GM21528 (cell line): ENCODE results near the gene CEBPB.
"Not testable (repeated sequence)": the region's sequence is repeated elsewhere in the genome, so short reads cannot be mapped to it uniquely, and the experiment has no call there.

Experiments used
- ATAC-seq: cut with Tn5 transposase; IDR thresholded peaks from one replicate; pipeline ENCODE4 v1.9.1; 2021; ENCODE audit warnings: mild to moderate bottlenecking, moderate library complexity; ENCODE audit not compliant: unreplicated experiment, low FRiP score

CEBPB gene

DNA sequence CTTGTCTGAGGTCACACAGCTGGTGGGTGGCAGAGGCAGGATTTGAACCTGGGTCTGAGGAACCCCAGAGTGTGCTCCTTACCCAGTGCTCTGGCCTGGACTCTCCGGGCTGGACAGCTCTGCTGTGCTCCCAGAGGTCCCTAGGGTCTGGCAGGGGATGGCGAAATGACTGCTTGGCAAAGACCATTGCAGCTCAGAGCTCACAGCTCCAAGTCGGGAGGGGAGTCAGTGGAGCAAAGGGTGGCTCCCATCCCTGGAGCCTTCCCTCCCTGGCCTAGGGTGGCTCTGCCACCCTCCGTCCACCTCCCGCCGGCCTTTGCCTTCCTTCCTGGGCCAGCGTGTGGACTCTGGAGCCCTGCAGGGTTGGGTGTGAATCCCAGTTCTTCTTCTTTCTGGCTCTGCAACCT lies 17.5 kb downstream of the CEBPB start:
- no peak for ATAC-seq

DNA sequence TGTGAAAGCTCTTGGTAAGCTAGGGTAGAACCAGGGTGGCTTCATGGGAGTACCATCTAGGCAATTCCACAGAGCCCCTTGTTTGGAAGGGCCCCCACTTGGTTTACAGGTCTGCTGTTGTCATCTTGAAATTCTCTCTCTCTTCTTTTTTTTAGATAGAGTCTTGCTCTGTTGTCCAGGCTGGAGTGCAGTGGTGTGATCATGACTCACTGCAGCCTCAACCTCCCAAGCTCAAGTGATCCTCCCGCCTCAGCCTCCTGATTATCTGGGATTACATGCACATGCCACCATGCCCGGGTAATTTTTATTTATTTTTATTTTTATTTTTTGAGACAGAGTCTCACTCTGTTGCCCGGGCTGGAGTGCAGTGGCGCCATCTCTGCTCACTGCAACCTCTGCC lies 18.2 kb downstream of the CEBPB start:
- ATAC-seq: not testable (repeated sequence)

DNA sequence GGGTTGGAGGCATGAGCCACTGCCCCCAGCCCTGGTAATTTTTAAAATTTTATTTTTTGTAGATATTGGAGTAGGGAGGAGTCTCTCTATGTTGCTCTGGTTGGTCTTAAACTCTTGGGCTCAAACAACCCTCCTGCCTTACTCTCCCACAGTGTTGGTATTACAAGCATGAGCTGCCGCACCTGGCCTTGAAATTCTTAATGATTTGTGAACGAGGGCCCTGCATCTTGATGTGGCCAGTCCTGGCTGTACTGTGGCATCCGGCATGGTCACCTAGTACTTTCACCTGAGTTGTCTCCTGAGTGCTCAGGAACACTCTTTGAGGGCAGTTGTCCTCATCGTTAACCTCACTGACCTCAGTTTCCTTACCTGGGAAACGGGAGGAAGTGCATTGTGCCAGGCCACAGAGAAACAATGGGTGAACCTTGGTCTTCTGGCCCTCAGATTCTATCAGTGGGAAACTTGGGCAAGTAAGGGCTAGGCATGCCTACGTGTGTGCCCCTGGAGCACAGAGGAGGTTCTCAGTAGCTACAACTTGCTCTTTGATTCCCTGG lies 19.5 kb downstream of the CEBPB start:
- ATAC-seq: no peak

DNA sequence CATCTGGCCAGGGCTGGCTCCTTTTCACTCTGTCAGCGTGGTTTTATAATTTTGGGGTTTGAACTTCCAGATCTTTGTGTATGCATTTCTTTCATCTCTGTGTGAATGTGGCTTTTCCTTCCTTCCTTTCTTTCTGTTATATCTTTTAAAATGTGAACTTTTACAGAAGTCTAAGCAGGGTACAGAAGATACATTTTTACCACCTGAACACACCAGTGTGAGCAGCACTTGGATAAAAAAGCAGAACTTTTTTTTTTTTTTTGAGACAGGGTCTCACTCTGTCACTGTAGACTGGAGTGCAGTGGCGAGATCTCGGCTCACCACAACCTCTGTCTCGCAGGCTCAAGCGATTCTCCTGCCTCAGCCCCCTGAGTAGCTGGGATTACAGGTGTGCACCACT lies 20.5 kb downstream of the CEBPB start:
- ATAC-seq: no peak

DNA sequence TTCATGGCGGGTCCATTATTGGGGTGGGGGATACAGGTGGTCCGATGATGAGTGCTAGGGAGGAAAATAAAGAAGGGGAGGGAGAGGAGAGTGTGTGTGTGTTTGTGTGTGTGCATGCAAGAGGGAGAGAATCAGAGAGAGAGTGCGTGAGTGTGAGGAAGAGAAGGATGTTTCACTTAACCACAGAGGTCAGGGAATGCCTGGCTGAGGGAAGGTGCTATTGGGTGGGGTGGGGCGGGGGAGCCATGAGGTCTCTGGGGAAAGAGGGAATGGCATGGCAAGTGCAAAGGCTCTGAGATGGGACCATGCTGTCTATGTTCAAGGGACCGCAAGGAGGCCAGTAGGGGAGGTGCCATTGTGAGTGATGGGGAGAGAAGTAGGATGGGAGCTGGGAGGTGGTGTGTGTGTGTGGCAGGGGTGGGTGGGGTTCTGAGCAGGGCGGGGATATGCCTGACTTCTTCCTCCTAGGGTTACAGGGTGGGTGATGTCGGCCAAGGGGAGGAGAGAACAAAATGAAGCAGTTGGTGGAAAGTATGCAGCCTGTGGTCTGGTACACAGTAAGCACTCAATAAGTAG lies 23.0 kb downstream of the CEBPB start:
- no peak for ATAC-seq

DNA sequence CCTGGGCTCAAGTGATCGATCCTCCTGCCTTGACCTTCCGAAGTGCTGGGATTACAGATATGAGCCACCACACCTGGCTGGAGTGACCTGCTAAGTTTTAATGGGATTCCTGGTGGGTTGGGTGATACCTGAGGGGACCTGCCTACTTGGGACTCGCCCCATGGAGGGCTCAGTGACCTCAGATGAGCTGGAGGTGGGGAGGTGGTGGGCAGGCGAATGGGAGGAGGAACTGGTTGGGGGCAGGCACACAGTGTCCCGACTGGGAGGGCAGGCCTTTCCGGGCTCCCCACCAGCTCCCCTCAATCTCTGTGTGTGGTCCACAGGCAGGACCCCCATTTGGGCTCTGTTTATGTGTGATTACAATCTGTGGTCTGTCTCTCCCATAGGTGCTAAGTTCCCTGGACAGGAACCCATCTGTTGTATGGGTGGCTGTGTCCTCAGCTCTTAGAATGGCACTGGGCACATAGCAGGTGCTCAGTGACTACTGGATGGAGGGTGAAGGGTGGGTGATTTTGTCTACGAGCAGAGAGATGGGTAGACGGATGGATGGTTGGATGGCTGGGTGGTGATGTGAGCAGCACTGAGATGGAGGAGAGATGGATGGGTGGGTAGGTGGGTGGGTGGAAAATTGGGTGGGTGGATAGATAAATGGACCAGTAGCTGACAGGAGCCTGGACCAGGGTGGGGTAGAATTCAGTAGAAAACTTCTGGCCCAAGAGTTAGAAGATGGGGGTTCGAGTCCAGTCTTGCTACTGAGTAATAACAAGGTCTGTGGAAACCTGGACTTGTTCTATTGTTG lies 23.8 kb downstream of the CEBPB start:
- no peak for ATAC-seq

DNA sequence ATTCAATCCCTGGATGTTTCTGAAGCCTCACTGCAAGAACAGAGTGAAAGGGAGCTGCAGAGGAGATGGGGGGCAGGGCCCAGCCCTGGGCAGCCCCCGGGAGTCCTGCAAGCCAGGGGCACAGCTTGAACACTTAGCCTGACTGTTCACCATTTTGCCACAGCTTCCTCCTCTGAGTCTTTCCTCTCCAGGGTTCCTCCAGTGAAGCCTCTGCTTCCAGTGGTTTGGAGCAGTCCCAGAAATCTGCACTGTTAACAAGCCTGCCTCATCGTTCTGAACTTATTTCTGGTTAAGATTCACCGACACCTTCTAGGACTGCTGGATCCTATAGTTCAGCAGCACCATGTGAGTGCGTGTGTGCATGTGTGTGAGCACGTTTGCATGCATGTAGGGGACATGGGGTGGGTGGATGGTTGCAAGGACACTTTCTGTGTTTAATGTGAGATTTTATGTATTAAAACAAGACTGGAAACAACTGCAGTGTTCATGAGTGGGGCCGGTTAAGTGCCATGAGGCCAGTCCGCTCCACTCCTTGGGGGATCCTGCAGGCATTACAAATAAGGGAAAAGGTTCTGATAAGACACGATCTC lies 24.6 kb downstream of the CEBPB start:
- ATAC-seq: no peak

DNA sequence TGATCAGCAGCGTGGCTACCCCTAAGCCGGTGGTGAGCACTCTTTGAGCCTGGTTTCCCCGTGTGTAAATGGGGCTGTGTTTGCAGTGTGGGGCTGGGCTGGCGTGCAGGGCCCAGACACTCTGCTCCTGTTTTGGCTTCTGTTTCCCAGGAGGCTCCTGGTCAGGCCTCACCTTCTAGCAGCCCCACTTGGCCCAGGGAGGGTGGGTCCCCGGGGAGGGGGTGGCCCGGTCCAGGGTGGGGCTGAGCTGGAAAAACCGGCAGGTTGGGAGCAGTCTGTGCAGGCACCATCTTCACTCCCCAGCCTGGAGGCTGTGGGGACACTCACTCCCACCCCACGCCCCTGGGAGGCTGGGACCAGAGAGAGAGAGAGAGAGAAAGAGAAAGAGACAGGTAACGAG lies 25.3 kb downstream of the CEBPB start:
- ATAC-seq: no peak

DNA sequence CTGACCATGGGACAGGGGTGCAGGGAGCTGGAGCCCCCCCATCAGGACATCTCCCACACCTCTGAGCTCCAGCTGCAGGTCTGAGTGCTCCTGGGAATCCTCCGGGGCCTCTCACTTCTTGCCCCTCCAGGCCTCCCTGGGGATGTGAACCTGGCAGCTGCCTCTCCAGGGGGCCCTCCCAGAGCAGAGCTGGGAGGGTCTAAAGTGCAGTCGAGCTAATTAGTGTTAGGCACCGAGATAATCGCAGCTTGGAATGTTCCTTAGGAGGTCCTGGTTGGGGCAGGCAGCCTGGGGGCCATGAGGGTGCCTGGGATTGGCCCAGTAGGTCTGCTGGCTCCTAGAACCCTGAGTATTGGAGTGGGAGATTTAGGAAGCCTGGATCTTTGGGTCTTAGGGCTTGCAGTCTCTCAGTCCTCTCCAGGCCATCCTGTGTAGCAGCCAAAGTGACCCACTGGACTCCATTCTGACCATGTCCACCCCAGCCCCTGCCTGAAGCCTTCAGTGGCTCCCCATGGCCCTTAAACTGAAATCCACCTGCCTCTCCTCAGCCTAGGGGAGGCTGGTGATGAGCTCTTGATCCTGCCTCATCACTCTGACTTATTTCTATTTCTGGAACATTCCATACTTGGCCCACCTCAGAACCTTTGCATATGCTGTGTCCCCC lies 26.0 kb downstream of the CEBPB start:
- no peak for ATAC-seq

DNA sequence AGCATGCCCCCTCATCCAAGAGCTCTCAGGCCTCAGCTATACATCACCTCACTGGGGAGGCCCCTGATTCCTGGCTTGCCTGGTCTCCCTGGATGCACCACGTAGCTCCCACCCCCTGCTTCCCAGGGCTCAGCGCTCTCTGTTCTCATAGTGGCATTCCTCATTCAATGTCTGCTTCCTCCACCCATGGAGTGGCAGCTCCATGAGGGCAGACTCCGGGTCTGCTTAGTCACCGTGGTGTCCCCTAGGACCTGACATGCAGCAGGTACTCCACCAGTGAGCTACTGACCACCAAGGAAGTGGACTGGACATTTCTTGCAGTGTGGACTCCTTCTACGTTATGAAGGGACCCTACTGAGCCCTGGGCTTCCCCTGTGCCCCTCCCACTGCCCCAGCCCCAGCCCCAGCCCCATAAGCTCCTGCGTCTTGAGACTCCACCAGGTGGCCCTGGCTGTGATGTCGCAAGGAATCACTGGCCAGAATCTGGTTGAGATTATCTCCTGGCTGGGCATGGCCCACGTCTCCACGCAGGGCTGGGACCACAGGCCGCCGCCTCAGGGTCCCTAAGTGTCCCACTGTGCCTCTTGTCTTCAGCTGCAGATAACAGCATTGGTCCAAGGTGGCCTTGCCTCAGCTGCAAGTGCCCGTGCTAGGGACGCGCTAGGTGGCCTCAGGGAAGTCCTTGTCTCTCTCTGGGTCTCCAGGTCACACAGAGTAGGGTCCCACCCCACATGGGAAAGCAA lies 26.7 kb downstream of the CEBPB start:
- no peak for ATAC-seq

DNA sequence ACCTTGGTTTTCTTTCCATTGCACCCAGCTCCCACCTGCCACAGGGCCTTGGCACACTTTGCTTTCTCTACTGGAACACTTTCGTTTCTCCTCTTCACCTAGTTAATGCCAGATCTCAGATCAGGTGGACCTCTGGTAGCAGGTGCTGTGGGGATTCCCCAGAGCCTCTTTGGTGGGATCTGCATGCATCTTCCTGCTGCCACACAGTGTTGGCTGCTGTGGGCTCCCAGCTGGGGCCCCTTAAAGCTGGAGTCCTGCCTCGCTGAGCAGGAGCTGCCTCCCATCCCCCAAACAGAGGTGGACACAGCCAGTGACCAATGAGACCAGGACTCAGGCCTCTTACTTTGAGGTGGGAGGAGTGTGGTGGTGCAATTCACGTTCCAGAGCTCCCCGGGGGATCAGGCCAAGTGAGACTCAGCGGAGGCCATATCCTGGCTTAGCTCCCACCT lies 28.4 kb downstream of the CEBPB start:
- ATAC-seq: no peak

DNA sequence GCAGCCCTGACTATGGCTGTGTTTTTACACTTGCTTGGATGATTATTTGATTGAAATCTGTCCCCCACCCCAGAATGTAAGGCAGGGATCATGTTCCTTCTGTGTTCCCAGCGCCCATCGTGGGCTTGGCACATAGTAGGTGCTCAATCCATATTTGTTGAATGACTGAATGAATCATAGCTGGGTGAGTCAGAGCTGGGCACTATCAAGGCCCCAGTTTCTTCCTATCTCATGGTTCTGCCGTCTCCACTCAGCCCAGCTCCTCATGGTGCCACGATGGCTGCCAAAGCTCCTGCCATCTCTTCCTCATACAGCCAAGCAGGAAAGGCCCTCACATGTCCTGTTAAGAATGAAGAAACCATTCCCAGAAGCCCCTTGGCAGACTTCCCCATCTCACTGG lies 29.0 kb downstream of the CEBPB start:
- no peak for ATAC-seq

DNA sequence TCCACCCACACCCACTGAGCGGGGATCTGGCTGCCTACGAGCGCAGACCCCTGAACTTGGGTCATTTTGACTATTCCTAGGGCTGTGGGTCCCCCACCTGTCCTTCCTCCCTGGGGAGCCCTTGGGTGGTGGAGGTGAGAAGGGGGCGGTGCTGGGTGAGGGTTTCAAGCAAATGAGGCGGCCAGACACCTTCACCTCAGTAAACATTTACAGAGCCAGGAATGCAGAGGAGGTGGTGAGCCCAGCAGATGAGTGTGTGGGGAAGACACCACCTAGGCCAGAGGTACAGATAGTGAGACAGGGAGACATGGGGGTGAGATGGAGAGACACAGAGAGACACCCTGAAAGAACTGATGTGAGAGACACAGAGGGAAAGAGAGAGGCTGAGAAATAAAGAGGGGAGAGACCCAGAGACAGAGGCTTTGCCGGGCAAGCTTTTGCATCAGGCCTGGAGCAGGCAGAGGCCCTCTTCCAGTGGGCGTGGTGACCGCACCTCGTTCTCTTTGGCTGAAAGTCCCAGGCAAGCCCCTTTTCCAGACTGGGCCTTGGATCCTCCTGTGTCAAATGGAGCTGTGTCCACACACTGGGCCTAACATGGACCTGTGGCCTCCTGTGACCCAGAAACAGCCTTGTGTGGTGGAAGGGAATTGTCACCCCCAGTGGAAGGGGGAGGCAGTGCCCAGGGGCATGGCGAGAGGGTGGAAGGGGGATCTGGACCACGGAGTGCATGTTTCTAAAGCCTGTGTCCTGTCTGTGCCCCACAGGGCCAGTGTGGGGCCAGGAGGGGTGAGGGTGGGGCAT lies 29.7 kb downstream of the CEBPB start:
- ATAC-seq: no peak

DNA sequence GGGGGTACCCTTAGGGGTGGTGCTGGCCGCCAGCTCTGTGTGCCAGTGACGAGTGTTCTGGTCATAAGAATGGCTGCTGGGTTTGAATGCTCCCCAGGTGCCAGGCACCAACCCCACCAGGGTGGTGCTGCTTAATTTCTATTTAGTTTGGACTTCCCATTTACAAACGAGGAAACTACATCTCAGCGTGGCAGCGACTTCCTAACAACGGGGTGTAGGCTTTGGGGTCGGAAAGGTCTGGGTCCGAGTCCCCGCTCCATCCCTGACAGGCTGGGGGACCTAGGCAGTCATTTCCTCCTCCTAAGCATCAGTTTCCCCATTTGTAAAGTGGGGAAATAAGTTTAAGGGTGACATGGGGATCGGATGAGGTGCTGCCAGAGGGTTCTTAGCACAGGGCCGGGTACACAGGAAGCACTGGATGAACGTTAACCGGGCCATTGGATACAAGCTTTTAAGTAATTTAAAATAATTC lies 30.3 kb downstream of the CEBPB start:
- ATAC-seq: no peak

DNA sequence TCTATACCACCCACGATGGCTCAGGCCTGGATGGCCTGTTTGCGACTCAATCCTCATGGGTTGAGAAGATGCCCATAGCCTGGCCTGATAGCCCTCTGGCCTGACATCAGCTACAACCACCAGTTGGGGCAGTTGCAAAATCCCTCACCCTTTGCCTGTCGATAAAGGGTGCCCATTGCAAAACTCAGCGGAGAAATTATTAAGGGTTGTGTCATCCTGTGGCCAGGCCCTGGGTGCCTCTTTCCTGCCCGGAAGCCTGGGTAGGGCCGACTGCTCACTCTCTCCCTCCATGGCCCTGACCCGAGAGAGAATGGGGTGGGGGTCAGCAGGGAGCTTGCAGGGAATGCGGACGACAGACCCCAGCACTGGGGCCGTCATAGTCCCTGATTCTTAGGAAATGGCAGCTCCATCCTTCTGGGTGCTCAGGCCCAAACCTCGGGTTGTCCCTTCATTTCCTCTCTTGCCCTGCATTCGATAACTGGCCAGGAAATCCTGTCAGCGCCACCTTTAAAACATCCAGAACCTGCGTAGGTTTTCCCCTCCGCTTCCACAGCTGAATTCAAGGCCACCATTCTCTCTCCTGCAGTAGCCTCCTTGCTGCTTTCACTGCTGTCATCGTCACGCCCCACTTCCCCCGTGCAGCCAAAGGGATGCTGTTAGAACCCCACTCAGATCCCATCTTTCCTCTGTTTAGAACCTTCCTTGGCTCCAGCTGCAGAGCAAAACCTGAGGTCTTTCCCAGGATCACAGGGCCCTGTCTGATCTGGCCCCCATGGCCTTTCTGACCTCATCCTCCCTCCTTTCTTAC lies 31.1 kb downstream of the CEBPB start:
- no peak for ATAC-seq

DNA sequence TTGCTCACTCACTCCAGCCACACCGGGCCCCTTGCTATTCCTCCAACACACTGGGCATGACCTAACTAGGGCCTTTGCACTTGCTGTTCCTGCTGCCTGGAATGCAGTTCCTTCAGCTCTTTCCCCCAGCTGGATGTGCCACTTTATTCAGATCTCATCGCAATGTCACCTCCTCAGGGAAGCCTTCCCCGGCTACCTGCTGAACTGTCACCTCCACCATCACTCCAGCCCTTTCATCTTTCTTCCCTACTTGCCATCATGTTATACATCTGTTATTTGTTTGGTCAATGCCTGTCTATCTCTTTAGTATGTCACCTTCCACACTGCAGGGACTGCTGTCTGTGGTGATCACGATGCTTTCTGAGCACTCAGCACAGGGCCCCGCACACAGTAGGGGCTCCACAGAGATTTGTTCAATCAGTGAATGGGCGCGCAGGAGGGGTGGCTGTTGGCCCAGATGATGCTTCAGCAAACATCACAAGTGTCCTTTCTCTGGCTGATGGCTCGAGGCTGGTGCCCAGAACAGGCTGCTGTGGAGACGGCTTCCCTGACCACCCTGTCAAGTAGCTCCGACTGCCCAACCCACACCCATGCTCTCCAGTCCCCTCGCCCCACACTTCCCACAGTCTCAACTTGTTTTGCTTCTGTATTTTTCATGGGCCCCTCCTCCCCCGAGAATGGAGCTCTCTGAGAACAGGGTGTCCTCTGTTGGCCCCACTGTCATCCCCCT lies 31.8 kb downstream of the CEBPB start:
- no peak for ATAC-seq

DNA sequence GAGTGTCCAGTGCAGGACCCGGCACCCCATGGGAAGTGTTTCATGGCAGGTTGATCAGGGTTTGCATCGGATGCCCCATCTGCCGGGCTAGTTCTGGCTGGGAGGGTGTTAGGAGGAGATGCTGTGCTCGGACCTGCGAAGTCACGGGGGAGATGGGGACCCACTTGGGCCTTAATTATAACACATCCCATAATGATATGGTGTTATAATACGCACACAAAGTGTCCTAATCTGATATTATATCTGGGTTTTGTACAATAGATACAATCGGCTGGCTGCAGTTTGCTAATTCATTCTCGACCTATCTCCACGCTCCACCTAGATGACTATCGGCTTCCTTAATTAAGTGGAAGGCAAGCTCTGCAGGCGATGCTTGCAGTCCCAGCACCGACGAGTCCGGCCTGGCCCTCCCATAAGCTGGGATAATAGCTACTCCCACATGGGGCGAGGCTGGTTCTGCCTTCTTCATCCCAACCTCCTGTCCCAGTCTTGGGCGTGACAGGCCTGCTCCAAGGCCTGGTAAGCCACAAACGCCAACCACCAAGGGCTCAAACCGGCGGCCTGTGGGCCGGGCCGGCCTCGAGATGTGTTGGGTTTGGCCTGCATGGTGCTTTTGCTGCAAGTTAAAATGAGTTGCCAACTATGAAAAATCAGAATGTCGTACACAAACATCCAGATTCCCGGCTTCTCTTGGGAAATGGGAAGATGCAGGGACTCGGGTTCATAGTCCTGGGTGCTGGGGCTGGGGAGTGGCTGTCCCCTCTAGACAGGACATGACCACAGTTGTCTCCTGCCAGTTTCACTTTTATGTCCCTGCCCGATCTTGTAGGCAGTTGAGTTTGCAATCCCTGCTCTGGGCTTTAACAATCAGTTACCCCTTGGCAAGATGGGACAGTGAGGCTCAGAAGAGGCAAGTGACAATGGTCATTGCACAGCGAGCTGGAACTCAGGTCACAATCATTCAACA lies 32.7 kb downstream of the CEBPB start:
- ATAC-seq: no peak
